CD14-positive monocyte (primary cell): ENCODE data around the gene AZIN2. TPM values are rescaled to one million over a fixed set of nuclear protein-coding genes. Genes with fewer than 3 reads are reported as not detected.

Source experiments
- DNase-seq, 3 donors: peaks; one replicate each; pipeline ENCODE4 v3.0.0-alpha.2; 2011 to 2022
- H2AFZ ChIP-seq: 2 replicates; pipeline ENCODE4 v1.6.0; 2012; ENCODE audit warnings: mild to moderate bottlenecking, low read depth, low read length, inconsistent platforms; ENCODE audit not compliant: insufficient read depth, poor library complexity, severe bottlenecking
- H3K27ac ChIP-seq, 2 donors: 1 replicate in 1 of 2; 2 replicates in 1 of 2; pipeline ENCODE4 v1.5.1; 2012 to 2013; ENCODE audit warnings: low read length in 2 of 2, control low read depth in 1 of 2, inconsistent platforms in 1 of 2, low read depth in 1 of 2, mild to moderate bottlenecking in 1 of 2
- H3K27me3 ChIP-seq, 2 donors: one replicate each; pipeline versions ENCODE4 v1.6.0 to v1.6.1; 2011 to 2013; ENCODE audit warnings: low read length in 2 of 2; ENCODE audit not compliant: control insufficient read depth in 2 of 2, insufficient read depth in 2 of 2
- H3K36me3 ChIP-seq, 2 donors: replicated peaks in 1 of 2; 1 replicate in 1 of 2; 2 replicates in 1 of 2; pipeline versions ENCODE4 v1.5.1 to v1.6.1; 2012 to 2013; ENCODE audit warnings: low read length in 2 of 2, control low read depth in 1 of 2, inconsistent platforms in 1 of 2, mild to moderate bottlenecking in 1 of 2; ENCODE audit not compliant: insufficient read depth in 2 of 2, control insufficient read depth in 1 of 2
- H3K4me1 ChIP-seq, 2 donors: 1 replicate in 1 of 2; 2 replicates in 1 of 2; pipeline versions ENCODE4 v1.5.1 to v1.6.1; 2012 to 2013; ENCODE audit warnings: low read length in 2 of 2, control low read depth in 1 of 2, inconsistent platforms in 1 of 2, mild to moderate bottlenecking in 1 of 2, moderate library complexity in 1 of 2; ENCODE audit not compliant: insufficient read depth in 2 of 2, control insufficient read depth in 1 of 2
- H3K4me2 ChIP-seq: replicated peaks from 2 replicates; pipeline ENCODE3; 2012; ENCODE audit warnings: low read length, moderate library complexity, mild to moderate bottlenecking; ENCODE audit not compliant: poor library complexity, severe bottlenecking; ENCODE audit errors: extremely low read depth
- H3K4me3 ChIP-seq, 3 experiments: fragments of 200-600 bp in 1 of 3; sonication (generic) in 1 of 3; replicated peaks in 1 of 3; 1 replicate in 2 of 3; 2 replicates in 1 of 3; pipeline ENCODE4 v1.5.1; 2011 to 2013; ENCODE audit warnings: low read length in 3 of 3, mild to moderate bottlenecking in 3 of 3, control low read depth in 2 of 3, low read depth in 2 of 3, inconsistent platforms in 1 of 3, moderate library complexity in 1 of 3
- H3K79me2 ChIP-seq: 2 replicates; pipeline ENCODE4 v1.6.0; 2012; ENCODE audit warnings: mild to moderate bottlenecking, control low read depth, inconsistent platforms, low read length, moderate library complexity; ENCODE audit not compliant: insufficient read depth
- H3K9ac ChIP-seq: 2 replicates; pipeline ENCODE4 v1.6.0; 2017; ENCODE audit warnings: low read length, mild to moderate bottlenecking; ENCODE audit not compliant: insufficient read depth, poor library complexity, severe bottlenecking
- H3K9me3 ChIP-seq, 2 donors: replicated peaks in 1 of 2; 1 replicate in 1 of 2; 2 replicates in 1 of 2; pipeline versions ENCODE4 v1.5.1 to v1.6.1; 2012 to 2013; ENCODE audit warnings: low read length in 2 of 2, control low read depth in 1 of 2; ENCODE audit not compliant: control insufficient read depth in 1 of 2, insufficient read depth in 1 of 2
- H4K20me1 ChIP-seq: 2 replicates; pipeline ENCODE4 v1.6.0; 2012; ENCODE audit warnings: mild to moderate bottlenecking, low read length, control low read depth, moderate library complexity; ENCODE audit not compliant: insufficient read depth
- H3K27ac Mint-ChIP-seq, 7 donors: one replicate each; pipeline ENCODE4 v1.8.0; 2020; ENCODE audit warnings: mild to moderate bottlenecking in 7 of 7, mixed read lengths in 7 of 7, moderate library complexity in 6 of 7, inconsistent platforms in 2 of 7
- H3K27me3 Mint-ChIP-seq, 3 donors: one replicate each; pipeline ENCODE4 v1.8.0; 2021 to 2022; ENCODE audit warnings: low read depth in 3 of 3, mild to moderate bottlenecking in 3 of 3, mixed read lengths in 3 of 3, moderate library complexity in 3 of 3, inconsistent platforms in 1 of 3
- H3K36me3 Mint-ChIP-seq, 2 donors: one replicate each; pipeline ENCODE4 v1.8.0; 2020; ENCODE audit warnings: mixed read lengths in 2 of 2, inconsistent platforms in 1 of 2, mild to moderate bottlenecking in 1 of 2
- H3K4me1 Mint-ChIP-seq: one replicate; pipeline ENCODE4 v1.8.0; 2020; ENCODE audit warnings: mild to moderate bottlenecking, mixed read lengths
- H3K4me3 Mint-ChIP-seq, 2 donors: one replicate each; pipeline ENCODE4 v1.8.0; 2020; ENCODE audit warnings: mild to moderate bottlenecking in 2 of 2, mixed read lengths in 2 of 2, moderate library complexity in 1 of 2
- H3K9me3 Mint-ChIP-seq, 7 donors: one replicate each; pipeline ENCODE4 v1.8.0; 2020 to 2022; ENCODE audit warnings: mixed read lengths in 7 of 7, mild to moderate bottlenecking in 6 of 7, moderate library complexity in 6 of 7, inconsistent platforms in 2 of 7
- CTCF ChIP-seq: fragments of 200-600 bp; IDR thresholded peaks from one replicate; pipeline ENCODE4 v1.8.0; 2022; ENCODE audit warnings: antibody characterized with exemption, mild to moderate bottlenecking
- WGBS: methylation state at CpG from one replicate; pipeline ENCODE4 v1.1.5; 2013; ENCODE audit warnings: missing lambda C conversion rate; ENCODE audit not compliant: insufficient coverage; 5-methylcytosine and 5-hydroxymethylcytosine counted together
- intact Hi-C, 2 donors: fragments of 100-400 bp; cut with micrococcal nuclease; formaldehyde crosslinking; loops; one replicate each; pipeline versions ENCODE4 v1.15.0 to v1.15.1; 2023
- polyA plus RNA-seq, 3 donors: library from polyadenylated mRNA; depleted of rRNA in 1 of 3; unstranded in 2 of 3; stranded (reverse) in 1 of 3; fragments of 300-500 nt in 2 of 3; fragments of >200 nt in 1 of 3; fragmentation: Illumina TruSeq in 2 of 3; gene quantifications; 1 replicate in 2 of 3; 2 replicates in 1 of 3; pipeline ENCODE4 v1.2.3, GENCODE V29; 2012 to 2021

AZIN2 gene
- polyA plus RNA-seq, 3 donors, result 0.03 to 0.89 TPM; not detected in 1

GRCh38 chr1:33088119-33088906 is 7.4 kb downstream of the AZIN2 start:
- Mint-ChIP-seq H3K27me3 (peaks cover 4 to 14% (median 5%) of the 10 kb centered on the region in 3 donors), H3K27ac (peak overlapping the region in 2 of 7 donors; percentile 3 to 37), H3K4me1 (peaks cover 24% of the 10 kb centered on the region), H3K36me3 (no peaks in the 10 kb centered on the region), H3K9me3 (peaks cover 0 to 1% (median 0%) of the 10 kb centered on the region in 7 donors), H3K4me3 (no peak overlapping the region)
- Histone ChIP-seq H4K20me1 (no peaks in the 10 kb centered on the region), H3K9ac (no peak overlapping the region), H2AFZ (no peak overlapping the region), H3K36me3 (no peaks in the 10 kb centered on the region), H3K4me1 (peaks cover 15 to 19% of the 10 kb centered on the region in 2 donors), H3K79me2 (no peaks in the 10 kb centered on the region), H3K4me3 (no peak overlapping the region), H3K27me3 (peaks cover 1 to 3% of the 10 kb centered on the region in 2 donors), H3K9me3 (no peaks in the 10 kb centered on the region), H3K4me2 (no peak overlapping the region), H3K27ac (no peak overlapping the region)
- TF ChIP-seq CTCF, result no peak
- DNase-seq, result peak in 2 of 3 donors; percentile 7 to 12
- 24% methylated on average over 6 of the region's 9 CpGs for WGBS
- intact Hi-C loops, result loop anchor here in 1 of 2 donors (5.0 to 10.0 kb wide), 2 partner anchors 154 to 211 kb away; no protein-coding TSS in a partner anchor

- intact Hi-C loops, result loop anchor here in 1 of 2 donors (5.0 to 10.0 kb wide), 2 partner anchors 155 to 212 kb away; no protein-coding TSS in a partner anchor
- Mint-ChIP-seq H3K4me1 (peaks cover 24% of the 10 kb centered on the region), H3K27me3 (peaks cover 1 to 8% (median 4%) of the 10 kb centered on the region in 3 donors), H3K36me3 (no peaks in the 10 kb centered on the region), H3K9me3 (peaks cover 0 to 1% (median 0%) of the 10 kb centered on the region in 7 donors), H3K27ac (no peak overlapping the region), H3K4me3 (no peak overlapping the region)
- Histone ChIP-seq H3K36me3 (no peaks in the 10 kb centered on the region), H3K4me2 (no peak overlapping the region), H2AFZ (no peak overlapping the region), H3K27me3 (no peaks in the 10 kb centered on the region), H4K20me1 (no peaks in the 10 kb centered on the region), H3K79me2 (no peaks in the 10 kb centered on the region), H3K4me1 (peaks cover 15 to 19% of the 10 kb centered on the region in 2 donors), H3K9me3 (no peaks in the 10 kb centered on the region), H3K27ac (no peak overlapping the region), H3K4me3 (no peak overlapping the region), H3K9ac (no peak overlapping the region)
- no CpG with 5 or more reads among the region's 2 CpGs for WGBS
- no peak for DNase-seq
- no peak for TF ChIP-seq CTCF
These were observed 8.5 kb downstream of the AZIN2 start for GRCh38 chr1:33089457-33089856.
